Lower leg skin (tissue), 3 donors: ENCODE measurements around the gene MGAT2.

Experiments
- CTCF ChIP-seq, 3 donors: fragments of 450-650 bp; IDR thresholded peaks; one replicate each; pipeline ENCODE4 v1.5.1; 2016; ENCODE audit warnings: antibody characterized with exemption in 3 of 3, mild to moderate bottlenecking in 3 of 3, moderate library complexity in 2 of 3
- POLR2A ChIP-seq, 2 donors: fragments of 450-650 bp; IDR thresholded peaks; one replicate each; pipeline ENCODE4 v1.6.1; 2016 to 2017; ENCODE audit warnings: antibody characterized with exemption in 2 of 2, mild to moderate bottlenecking in 1 of 2, moderate library complexity in 1 of 2

GRCh38 chr14:49641697-49642129, 21.1 kb downstream of the MGAT2 start:
- TF ChIP-seq CTCF (IDR thresholded peaks at IDR 0.05) (no peak), POLR2A (IDR thresholded peaks at IDR 0.05) (no peak)
